GM18499 (cell line): ENCODE results near the gene CHMP4B.

Experiments
- ATAC-seq: cut with Tn5 transposase; IDR thresholded peaks from one replicate; pipeline ENCODE4 v1.9.1; 2021; ENCODE audit warnings: moderate number of reproducible peaks; ENCODE audit not compliant: insufficient read depth, unreplicated experiment

CHMP4B gene

GRCh38 chr20:33816191-33816590 lies 5.0 kb downstream of the CHMP4B start:
- no peak for ATAC-seq

- no peak for ATAC-seq
Observed at GRCh38 chr20:33817411-33817810, 6.3 kb downstream of the CHMP4B start.

GRCh38 chr20:33819456-33819855 lies 8.3 kb downstream of the CHMP4B start:
- no peak for ATAC-seq

DNA sequence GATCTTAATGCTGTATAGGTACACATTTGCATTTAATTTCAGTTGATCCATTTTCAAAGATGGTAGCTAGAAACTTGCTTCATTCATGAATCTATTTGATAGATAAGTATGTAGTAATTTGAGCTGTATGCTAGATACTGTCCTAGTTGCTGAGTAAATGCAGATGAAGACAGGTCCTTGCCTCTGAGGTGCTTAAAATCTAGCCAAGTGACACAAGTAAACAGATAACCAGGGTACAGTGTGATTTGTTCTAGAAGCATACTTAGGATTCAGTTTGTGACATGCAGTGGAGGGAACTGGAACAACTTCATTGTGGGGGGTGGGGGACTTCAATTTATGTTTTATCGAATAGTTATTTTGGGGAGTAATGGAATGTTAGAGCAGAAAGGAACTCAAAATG lies 9.2 kb downstream of the CHMP4B start:
- no peak for ATAC-seq

- no peak for ATAC-seq
Observed at GRCh38 chr20:33821270-33821836, 10.2 kb downstream of the CHMP4B start.

- no peak for ATAC-seq
Observed at GRCh38 chr20:33822423-33822822, 11.3 kb downstream of the CHMP4B start.

- ATAC-seq, result no peak
Observed at GRCh38 chr20:33822991-33823390, 11.8 kb downstream of the CHMP4B start.

GRCh38 chr20:33824852-33825251 lies 13.7 kb downstream of the CHMP4B start:
- no peak for ATAC-seq

DNA sequence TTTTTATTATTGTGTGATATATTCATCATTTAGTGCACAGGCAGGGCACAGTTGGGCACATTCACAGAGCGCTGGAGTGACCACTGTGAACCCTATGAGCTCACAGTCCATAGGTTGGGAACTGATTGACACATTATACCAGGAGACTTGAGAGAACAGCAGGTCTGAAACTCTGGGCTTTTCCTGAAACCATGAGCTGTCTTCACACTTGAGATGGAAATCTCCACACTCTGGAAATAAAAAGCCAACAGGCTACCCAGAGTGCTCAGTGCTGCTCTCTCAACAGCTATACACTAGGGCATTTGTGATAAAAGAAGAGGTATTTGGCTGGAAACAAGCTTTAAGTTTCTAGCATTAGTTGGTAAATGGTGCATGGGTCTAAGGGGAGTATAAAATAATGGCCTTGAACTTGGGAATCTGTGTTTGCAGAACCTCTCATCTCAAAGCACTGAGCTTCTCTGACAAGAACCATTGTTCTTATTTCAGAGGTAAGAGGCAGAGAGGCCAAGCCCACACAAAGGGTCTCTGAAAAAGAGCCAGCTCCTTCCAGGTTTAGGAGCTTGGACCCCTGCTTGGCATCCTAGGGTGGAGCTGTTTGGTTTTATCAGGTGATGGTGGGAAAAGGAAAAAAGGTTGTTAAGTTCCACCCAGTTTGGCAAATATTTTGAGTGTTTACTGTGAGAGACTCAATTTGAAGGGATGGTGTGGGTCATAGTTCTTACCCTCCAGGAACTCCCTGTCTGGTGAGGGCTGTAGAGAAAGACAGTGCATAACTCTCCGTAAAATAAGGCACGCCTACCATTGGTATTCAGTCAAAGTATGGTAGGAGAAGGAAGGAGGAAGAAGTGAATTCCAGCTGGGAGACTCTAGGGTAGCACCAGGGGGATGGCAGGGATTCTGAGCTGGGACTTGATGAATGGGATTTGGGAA lies 14.5 kb downstream of the CHMP4B start:
- ATAC-seq, result no peak

DNA sequence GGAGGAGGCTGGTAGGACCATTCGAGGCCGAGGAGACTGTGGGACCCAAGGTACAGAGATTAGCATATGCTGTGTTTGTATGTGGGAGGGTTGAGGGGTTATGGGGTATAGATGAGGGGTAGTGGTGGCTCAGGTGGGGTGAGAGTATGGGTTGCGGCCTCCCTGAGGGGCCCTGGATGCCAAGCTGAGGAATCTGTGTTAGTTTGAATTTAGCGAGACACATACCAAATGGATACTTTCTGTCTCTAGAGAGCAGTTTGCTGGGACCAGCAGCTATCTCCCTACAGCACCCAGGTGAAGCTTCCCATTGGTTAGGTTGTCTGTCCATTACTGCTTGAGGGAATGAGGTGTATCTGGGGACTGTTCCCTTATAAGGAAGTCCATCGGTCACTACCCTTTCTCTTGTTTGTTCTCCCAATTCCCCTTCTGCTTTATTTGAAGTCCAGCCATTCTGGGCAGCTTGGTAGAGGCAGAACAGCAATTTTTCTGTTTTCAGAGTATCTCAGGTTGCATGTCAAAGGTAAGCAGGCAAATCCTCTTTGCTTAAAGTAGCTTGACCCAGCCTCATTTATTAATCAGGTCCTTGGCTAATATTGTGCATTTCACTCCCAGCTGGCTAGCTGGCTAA lies 15.2 kb downstream of the CHMP4B start:
- no peak for ATAC-seq

- no peak for ATAC-seq
Observed at GRCh38 chr20:33827109-33827508, 16.0 kb downstream of the CHMP4B start.

DNA sequence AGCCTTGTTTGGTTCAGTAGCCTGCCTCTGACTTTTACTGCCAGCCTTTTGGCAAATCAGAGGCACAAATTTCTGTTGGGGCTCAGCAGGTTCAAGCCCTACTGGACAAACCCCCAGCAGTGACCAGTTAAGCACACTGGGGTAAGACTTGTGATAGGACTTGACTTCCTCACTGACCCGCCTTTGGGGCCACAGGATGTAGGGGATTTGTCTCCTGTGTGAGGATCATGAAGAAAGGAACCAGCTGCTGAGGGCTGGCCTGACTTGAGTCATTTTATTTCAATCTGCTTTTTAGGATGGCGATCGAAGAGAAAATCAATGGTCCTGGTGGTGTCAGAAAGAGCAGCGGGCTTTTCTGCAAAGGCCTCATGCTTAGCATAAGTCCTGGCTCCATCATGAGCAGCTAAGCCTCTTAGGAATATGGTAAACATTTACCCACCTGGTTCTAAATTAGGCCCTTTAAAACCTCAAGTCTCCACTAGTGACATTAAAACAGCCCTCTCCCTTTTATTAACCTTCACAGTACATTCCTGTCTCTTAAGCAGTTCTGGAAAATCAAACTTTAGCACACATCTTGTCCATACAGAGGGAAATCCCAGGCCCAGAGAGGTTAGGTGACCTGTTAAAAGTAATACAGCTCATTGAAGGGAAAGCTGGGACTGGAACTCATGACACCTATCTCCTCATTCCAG lies 16.6 kb downstream of the CHMP4B start:
- no peak for ATAC-seq

- no peak for ATAC-seq
Observed at GRCh38 chr20:33828326-33828844, 17.2 kb downstream of the CHMP4B start.

DNA sequence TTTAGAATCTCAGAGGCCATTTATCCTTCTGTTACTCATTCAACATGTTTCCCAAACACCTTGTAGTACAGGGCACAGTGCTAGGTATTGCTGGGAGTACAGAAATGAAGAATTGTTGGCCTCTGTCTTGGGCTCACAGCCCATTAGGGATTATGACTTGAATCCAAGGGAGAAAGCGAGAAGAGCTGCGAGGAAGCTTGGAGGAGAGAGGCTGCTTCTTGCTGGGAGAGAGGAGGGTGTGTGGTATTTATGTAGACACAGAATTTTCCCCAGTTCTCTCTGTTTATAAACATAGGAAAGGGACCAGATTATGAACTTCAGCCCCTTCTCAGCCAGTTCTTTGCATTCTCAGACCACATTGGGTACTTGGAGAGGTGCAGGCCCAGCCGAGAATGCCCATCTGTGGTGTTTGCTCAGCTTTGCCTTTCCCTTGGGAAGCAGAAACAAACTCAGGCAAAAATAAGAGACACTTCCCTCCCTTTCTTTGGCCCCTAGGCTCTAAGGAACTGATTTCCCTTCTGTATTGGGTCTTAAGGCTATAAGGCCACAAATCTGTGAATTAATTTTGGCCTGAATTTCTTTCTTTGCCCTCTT lies 17.9 kb downstream of the CHMP4B start:
- no peak for ATAC-seq

DNA sequence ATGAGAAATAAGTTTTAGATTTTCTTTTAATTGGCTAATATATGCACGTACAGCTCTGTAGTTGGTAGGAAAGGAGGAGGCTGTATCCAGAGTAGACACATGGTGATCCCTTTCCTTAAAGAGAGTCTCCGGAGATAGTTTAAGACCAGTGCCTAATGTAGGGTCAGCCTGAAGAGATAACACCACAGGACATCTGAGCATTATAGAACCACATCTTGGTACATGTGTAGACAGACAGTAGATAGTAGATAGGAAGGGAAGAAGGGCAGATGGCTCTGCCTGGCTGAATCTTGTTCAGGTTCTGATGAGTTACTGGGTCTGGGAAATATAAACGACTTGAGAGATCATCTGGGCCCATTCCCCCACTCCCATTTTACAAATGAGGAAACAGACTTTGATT lies 18.5 kb downstream of the CHMP4B start:
- no peak for ATAC-seq

- no peak for ATAC-seq
Observed at GRCh38 chr20:33830371-33830770, 19.2 kb downstream of the CHMP4B start.

- no peak for ATAC-seq
Observed at GRCh38 chr20:33832103-33832804, 21.1 kb downstream of the CHMP4B start.

- ATAC-seq, result no peak
Observed at GRCh38 chr20:33833333-33833732, 22.2 kb downstream of the CHMP4B start.

- no peak for ATAC-seq
Observed at GRCh38 chr20:33835615-33836172, 24.5 kb downstream of the CHMP4B start.
